Loucy (cell line): ENCODE data around the gene PLEKHG7.
A peak's percentile ranks its signal among the peaks of the same experiment; 100 is the strongest.

Experiments
- EZH2phosphoT487 ChIP-seq: fragments of 200-600 bp; IDR thresholded peaks from 2 replicates; pipeline ENCODE4 v1.6.1; 2018; ENCODE audit warnings: antibody characterized with exemption, mild to moderate bottlenecking, moderate library complexity, borderline replicate concordance
- TF ChIP-seq, protein P1 (sequence below): fragments of 200-600 bp; sonication (generic); conservative IDR thresholded peaks from 2 replicates; pipeline ENCODE4 v1.5.1; 2014; ENCODE audit warnings: mild to moderate bottlenecking, antibody characterized with exemption, low read length

DNA sequence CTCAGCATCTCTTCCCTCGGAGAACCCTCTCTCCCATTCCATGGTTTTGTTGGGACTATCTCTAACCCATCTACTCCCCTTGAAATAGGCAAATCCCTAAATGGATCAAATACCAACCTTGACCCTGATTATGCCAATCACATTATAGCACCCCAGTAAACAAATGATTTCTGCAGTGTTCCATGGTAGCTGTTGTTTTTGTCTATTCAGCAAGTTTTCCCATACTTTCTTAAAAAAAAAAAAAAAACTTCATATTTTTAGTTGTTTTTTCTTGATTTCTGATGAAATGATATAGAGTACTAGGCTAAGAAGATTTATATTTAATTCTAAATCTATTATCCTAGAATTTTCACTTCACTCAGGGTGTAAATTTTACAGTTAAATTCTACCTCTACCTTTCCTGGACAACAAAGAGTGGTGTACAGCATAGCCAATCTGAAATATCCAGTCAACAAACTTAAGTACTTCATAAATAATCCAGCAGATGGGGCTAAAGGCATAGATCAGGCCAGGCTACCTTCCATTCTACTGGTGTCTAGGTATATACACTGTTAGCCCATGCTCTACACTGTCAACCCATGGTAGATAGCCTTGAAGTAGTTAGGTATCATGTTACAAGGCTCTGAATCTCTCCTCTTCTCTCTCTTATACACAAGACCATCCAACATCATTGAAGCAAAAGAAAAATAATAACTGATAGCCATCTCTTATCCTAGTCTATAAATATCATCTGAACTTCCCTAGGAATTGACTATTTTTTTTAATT, 82.2 kb downstream of the PLEKHG7 start:
- no peak for TF ChIP-seq EZH2phosphoT487
- TF ChIP-seq, protein P1, sequence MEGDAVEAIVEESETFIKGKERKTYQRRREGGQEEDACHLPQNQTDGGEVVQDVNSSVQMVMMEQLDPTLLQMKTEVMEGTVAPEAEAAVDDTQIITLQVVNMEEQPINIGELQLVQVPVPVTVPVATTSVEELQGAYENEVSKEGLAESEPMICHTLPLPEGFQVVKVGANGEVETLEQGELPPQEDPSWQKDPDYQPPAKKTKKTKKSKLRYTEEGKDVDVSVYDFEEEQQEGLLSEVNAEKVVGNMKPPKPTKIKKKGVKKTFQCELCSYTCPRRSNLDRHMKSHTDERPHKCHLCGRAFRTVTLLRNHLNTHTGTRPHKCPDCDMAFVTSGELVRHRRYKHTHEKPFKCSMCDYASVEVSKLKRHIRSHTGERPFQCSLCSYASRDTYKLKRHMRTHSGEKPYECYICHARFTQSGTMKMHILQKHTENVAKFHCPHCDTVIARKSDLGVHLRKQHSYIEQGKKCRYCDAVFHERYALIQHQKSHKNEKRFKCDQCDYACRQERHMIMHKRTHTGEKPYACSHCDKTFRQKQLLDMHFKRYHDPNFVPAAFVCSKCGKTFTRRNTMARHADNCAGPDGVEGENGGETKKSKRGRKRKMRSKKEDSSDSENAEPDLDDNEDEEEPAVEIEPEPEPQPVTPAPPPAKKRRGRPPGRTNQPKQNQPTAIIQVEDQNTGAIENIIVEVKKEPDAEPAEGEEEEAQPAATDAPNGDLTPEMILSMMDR = peak; percentile 67
